GM18505 (cell line): ENCODE data around the gene UGT1A10.
"Not testable (repeated sequence)": the region's sequence is repeated elsewhere in the genome, so short reads cannot be mapped to it uniquely, and the experiment has no call there.

Experiments used
- ATAC-seq: cut with Tn5 transposase; IDR thresholded peaks from one replicate; pipeline ENCODE4 v1.9.1; 2021; ENCODE audit not compliant: unreplicated experiment
- POLR2A ChIP-seq: IDR thresholded peaks from 4 replicates; pipeline ENCODE4 v1.6.1; 2011; ENCODE audit warnings: borderline replicate concordance; ENCODE audit not compliant: insufficient read depth, insufficient read length; ENCODE audit errors: extremely low read depth

UGT1A10 gene

DNA sequence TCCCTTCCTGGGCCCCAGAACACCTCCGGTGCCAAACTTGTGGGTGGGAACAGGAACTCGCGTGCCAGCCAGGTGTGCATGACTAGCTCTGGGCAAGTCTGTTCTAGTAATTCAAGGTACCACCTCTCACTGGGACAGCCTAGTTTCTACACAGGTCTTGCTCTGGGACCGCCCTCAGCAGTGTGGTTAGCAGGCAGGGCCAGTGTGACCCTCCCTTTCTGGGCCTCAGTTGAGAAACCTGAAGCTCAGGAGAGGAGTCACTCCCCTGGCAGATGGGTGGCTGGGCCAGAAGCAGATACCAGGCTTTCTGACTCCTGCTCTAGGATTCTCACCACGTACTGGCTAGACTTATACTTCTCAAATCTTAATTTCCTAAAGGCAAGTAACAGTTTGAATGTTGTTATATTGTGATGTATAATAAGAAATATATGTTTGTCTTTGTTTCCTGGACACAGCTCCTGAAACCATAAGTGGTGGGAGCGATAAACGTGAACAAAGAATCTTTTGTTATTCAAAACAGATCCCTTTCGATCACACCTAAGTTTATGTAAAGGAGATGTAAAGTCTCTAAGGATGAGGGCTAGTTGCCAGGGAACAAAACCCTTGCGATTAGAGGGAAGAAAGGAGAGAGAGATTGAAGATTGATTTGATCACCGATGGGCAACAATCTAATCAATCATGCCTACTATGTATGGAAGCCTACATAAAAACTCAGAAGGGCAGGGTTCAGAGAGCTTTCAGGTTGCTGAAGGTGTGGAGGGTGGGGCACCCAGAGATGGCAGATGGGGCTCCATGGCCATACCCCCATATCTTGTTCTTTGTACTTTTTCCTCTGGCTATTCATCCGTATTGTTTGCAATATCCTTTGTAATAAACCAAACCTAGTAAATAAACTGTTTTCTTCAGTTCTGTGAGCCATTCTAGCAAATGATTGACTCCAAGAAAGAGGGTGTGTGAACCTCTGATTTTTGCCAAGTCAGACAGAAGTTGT is 55.5 kb downstream of the UGT1A10 start:
- no peak for TF ChIP-seq POLR2A
- no peak for ATAC-seq

DNA sequence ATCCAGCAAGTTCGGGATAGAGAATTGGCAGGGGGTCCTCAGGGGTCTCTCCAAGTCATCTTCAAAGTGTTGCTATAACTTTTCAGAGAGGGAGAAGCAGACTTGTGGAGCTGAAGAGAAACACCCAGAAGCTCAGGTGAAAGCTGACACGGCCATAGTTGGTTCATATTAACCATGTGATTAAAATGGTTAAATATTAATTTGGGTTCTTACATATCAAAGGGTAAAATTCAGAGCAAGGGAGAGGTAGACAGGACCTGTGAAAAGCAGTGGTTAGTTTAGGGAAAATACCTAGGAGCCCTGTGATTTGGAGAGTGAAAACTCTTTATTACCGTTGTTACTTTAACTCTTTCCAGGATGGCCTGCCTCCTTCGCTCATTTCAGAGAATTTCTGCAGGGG is 56.4 kb downstream of the UGT1A10 start, which contains the start of gene UGT1A6:
Gene UGT1A6, plus strand, starts transcription at position 243 of the 400 bp plus-strand sequence. Its CDS starts 115 bp downstream, at position 358.
- no peak for ATAC-seq
- TF ChIP-seq POLR2A, result no peak

DNA sequence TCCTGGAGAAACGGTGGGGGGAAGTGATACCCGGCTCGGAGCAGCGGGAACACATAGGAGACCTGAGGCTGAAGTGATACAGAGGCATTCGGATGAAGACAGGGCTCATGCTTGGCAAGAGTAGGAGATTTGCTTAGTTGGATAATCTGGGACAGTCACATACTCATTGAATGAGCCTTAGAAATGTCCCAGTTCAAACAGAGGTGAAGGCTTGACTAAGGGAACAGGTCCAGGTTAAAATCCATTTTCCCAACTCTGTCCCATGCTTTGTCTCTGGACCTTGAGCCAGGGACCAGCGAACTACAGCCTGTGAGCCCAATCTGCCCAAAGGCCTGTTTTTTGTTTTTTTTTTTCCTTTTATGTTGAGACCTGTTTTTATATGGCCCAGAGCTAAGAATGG is 57.7 kb downstream of the UGT1A10 start:
- ATAC-seq, result no peak
- TF ChIP-seq POLR2A, result no peak

DNA sequence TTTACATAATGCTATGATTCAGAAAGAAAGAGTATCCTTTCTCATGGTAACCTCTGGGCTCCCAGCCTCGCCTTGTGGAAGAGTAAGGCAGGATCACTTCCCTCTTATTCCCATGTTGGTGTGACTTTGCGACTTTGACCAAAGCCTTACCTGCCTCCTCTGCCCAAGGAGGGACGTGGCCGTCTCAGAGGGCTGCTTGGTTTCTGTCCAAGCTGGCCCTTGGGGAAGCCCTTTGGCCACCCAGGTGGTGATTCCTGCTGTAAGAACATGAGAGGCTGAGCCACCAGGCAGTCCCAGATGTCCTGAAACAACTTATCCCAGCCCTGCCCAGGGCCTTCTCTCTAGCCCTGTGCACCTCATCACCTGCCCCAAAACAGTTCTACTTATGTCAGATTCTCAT is 62.5 kb downstream of the UGT1A10 start:
- no peak for ATAC-seq
- no peak for TF ChIP-seq POLR2A

DNA sequence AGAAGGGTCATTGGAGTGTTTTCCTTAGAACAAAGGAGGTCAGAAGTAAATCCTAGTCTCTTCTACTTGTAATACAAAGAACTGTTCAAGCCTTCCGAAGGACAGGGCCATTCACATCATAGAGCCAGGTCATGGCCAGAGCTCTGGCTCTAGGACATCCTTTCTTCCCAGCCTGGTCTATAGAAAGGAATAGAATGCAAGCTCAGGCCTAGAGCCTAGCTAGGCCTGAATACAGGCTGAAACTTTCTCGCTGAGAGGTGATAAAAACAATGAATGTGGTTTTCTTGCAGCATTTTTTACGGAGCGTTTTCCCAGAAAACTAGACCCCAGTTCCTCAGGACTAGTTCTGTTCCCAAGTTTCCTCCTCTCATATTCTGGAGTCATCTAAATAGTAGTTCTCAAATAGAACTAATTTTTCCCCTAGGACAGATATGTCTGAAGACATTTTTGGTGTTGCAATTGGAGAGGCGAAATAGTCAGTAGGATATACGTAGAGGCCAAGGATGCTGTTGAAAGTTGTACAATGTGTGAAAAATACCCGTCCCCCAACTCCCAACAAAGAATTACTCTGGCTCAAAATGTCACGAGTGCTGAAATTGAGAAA is 63.3 kb downstream of the UGT1A10 start:
- no peak for ATAC-seq
- no peak for TF ChIP-seq POLR2A

DNA sequence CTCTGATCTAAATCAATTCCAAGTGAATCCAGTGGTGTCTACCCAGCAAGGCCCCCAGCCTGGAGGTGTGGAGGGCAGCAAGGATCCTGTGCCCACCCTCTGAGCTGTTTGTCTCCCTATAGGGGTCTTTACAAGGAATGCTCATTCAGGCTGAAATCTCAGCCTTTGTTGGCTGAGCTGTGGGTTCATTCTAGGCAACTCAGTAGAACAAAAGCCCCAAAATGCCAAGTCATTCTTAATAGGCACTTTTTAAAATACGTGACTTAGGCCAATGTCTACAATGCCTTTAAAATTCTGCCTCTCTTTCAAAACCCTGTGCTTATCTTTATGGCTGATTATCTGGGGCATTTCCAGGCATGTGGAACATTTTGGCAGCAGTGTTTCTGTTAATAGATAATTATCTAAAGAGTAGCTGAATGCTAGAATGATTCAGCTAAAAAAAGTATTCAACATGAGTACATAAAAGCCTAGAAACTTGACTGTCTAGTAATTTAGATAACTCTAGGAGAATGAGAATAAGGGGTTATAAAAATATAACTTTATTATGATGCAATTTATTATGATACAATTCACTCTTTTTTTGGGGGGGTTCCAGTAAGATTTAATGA is 63.9 kb downstream of the UGT1A10 start:
- ATAC-seq, result no peak

DNA sequence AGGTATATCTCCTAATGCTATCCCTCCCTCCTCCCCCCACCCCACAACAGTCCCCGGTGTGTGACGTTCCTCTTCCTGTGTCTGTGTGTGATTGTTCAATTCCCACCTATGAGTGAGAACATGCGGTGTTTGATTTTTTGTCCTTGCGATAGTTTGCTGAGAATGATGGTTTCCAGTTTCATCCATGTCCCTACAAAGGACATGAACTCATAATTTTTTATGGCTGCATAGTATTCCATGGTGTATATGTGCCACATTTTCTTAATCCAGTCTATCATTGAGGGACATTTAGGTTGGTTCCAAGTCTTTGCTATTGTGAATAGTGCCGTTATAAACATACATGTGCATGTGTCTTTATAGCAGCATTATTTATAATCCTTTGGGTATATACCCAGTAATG is 64.6 kb downstream of the UGT1A10 start:
- ATAC-seq, result not testable (repeated sequence)

More for the DNA sequence above, 63.9 kb downstream of the UGT1A10 start:
- no peak for TF ChIP-seq POLR2A

DNA sequence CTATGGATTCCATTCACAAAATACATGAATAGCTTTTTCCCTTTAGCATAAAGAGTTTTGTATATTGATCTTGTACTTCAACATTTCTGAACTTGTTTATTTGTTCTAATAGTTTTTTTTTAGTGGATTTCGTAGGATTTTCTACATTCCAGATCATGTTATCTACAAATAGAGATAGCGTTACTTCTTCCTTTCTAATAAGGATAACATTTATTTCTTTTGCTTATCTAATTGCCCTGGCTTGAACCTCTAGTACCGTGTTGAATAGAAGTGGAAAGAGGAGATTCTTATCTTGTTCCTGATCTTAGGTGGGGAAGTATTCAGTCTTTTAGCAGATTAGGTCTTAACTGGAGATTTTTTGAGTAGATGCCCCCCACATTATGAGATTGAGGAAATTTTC is 66.0 kb downstream of the UGT1A10 start:
- no peak for ATAC-seq
- no peak for TF ChIP-seq POLR2A

DNA sequence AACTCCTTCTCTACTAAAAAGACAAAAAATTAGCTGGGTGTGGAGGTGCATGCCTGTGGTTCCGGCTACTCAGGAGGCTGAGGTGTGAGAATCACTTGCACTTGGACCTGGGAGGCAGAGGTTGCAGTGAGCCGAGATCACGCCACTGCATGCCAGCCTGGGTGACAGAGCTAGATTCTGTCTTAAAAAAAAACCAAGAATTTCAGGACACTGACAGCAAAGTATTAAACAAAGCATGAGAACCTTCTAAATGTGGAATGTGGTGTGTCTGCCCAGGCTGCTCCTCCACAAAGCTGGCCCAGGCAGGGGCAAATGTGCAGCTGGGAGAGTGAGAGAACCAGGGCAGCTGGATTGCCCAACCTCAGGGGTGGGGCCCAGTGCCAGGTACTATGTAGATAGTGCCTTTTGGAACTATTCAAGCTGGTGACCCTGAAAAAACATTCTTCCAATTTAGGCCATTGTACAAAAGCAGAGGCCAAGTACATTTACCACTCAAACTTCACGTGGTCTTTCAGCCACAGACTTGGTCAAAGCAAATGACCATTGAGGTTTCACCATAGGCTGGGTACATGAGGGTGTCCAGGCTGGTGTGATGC is 69.8 kb downstream of the UGT1A10 start:
- ATAC-seq, result no peak

DNA sequence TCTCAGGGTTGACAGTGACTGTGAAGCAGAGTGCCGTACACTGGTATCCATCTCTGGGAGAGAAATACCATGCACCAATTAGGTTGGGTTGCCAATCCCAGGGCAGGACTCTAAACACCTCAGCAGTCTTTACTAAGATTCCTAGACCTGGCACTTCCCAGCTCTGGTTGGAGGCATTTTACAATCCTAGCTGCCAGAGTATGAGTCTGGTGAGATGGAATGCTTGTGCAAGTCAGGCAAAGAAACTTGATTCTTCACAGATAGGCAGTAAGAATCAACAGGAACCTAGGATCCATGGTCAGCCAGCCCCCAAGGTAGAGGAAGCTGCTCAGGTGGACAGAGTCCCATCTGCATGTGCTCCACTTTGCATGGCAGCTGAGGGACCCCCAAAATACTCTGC is 70.5 kb downstream of the UGT1A10 start:
- TF ChIP-seq POLR2A, result no peak
- ATAC-seq, result no peak

More for the DNA sequence above, 69.8 kb downstream of the UGT1A10 start:
- TF ChIP-seq POLR2A, result no peak

DNA sequence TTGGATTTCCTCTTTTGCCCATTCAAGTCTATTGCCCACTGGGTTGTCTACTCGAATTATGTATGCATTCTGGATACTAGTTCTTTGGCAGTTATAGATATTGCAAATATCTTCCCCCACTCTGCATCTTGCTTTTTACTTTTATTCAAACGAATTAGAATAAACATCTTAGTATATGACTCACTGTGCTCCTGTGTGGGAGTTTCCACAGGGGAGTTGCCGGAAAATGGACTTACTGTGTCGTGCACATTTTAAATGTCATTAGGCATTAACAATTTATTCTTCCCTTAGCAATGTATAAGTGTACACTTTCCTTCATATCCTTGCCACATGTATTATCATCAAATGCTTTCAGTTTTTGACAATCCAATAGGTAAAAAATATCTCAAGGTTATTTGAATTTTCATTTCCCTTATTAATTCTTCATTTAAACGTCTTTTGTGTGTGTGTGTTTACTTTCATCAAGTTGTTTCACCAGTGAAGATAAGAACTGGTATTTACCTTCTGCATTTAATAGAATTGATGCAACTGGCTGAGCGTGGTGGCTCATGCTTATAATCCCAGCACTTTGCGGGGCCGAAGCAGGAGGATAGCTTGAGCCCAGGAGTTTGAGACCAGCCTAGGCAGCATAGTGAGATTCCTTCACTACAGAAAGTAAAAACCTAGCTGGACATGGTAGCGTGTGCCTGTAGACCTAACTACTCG is 71.8 kb downstream of the UGT1A10 start:
- ATAC-seq, result no peak
- TF ChIP-seq POLR2A, result no peak

DNA sequence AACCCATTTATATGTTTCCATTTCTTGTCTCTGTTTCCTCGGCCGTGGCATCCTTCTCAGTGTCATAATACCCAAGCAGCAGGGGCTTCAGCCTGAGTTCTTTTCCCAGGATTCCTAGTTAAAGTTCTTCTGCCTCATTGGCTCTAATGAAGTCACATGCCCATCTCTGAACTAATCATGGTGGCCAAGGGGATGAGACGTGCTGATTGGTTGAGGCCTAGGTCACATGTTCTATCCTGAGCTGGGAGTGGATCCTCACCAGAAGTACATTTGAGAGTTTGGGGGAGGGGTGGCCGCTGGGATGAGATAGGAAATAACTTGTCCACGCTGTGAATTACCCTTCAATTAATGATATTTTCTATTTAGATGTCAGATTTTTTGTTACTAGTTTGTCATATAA is 72.7 kb downstream of the UGT1A10 start:
- TF ChIP-seq POLR2A, result no peak
- no peak for ATAC-seq
